ENCODE results near the gene RIN3. TPM values are rescaled to one million over a fixed set of nuclear protein-coding genes. Genes with fewer than 3 reads are reported as not detected.

RIN3 gene
- total and polyA plus RNA-seq, 10 of the 15 experiments (the other 5 are each of a cell fraction or from before 2014, with no cell fraction given), result 0.91 to 23.3 (median 6.3) TPM

GRCh38 chr14:92711976-92712653 is 198.5 kb downstream of the RIN3 start (continued):
- TF ChIP-seq NBN (IDR thresholded peaks at IDR 0.05), result no peak
- no peak for TF ChIP-seq KDM1A (IDR thresholded peaks at IDR 0.05; ENCODE audit: borderline replicate concordance)
- no peak for TF ChIP-seq ZNF592 (IDR thresholded peaks at IDR 0.05)
- TF ChIP-seq ZNF384 (IDR thresholded peaks at IDR 0.05; ENCODE audit: borderline replicate concordance, low read depth, low read length), result no peak

- in situ Hi-C loops (cut with MboI), result loop anchor here (5.0 kb wide), 1 partner anchor 70 kb away; no protein-coding TSS in a partner anchor
- Histone ChIP-seq H3K9me3 (replicated peaks; ENCODE audit: control insufficient read depth, insufficient read depth, low read length) (no peaks in the 10 kb centered on the region), H3K4me3 (no peak overlapping the region), H3K27me3 (replicated peaks in 1 of 2; ENCODE audit: control insufficient read depth in 2 of 2, insufficient read depth in 2 of 2, low read length in 1 of 2) (no peaks in the 10 kb centered on the region), H3K4me1 (ENCODE audit: control insufficient read depth, insufficient read depth, low read length) (no peaks in the 10 kb centered on the region), H3K27ac (ENCODE audit: control insufficient read depth, insufficient read depth) (no peak overlapping the region), H3K4me2 (ENCODE audit: control insufficient read depth, insufficient read depth) (no peak overlapping the region), H3K79me2 (ENCODE audit: control insufficient read depth, insufficient read depth, low read length) (no peaks in the 10 kb centered on the region), H2AFZ (ENCODE audit: control insufficient read depth, low read depth, low read length) (no peak overlapping the region), H3K36me3 (ENCODE audit: control insufficient read depth in 2 of 2, insufficient read depth in 2 of 2, low read length in 1 of 2) (peaks cover 1 to 3% of the 10 kb centered on the region in 2 experiments; a peak in 3 of 4 replicates), H4K20me1 (ENCODE audit: control insufficient read depth, insufficient read depth) (no peaks in the 10 kb centered on the region; the same call in 1 of the 2 replicates), H3K9ac (ENCODE audit: control insufficient read depth, insufficient read depth, low read length) (no peak overlapping the region)
- no peak for FAIRE-seq
- RAD21 ChIA-PET (ENCODE audit: unreplicated experiment), result interaction anchor here (0.9 to 7.8 kb wide), 2 partner anchors 34 to 70 kb away, joined by 3 to 106 read pairs; no protein-coding TSS in a partner anchor
- CTCF ChIA-PET, result interaction anchor here (0.6 to 6.4 kb wide), 10 partner anchors 11 to 233 kb away, joined by 3 to 122 read pairs (median 3); no protein-coding TSS in a partner anchor
- SMC1A ChIA-PET (ENCODE audit: uncharacterized antibody, unreplicated experiment), result interaction anchor here (1.1 to 11.0 kb wide), 5 partner anchors 9 to 116 kb away, joined by 3 to 151 read pairs (median 4); no protein-coding TSS in a partner anchor
- intact Hi-C loops (cut with micrococcal nuclease; ENCODE audit: unreplicated experiment), result loop anchor here (10.0 kb wide), 1 partner anchor 452 kb away; no protein-coding TSS in a partner anchor
- DNase-seq (ENCODE audit: low read depth, low spot score), result no peak
- ATAC-seq, result no peak
- no TSS peak for BruUV-seq (replicated peaks)
- POLR2A ChIA-PET, result no interaction called here
- 99% methylated on average over 8 of the region's 8 CpGs for WGBS (ENCODE audit: insufficient coverage, insufficient replicate concordance, low lambda C conversion rate, missing lambda C conversion rate)
- TF ChIP-seq ZNF24 (IDR thresholded peaks at IDR 0.05) (no peak), CTCF (IDR thresholded peaks at IDR 0.05 in 2 of 3, conservative IDR thresholded peaks at IDR 0.05 in 1 of 3; ENCODE audit: control insufficient read depth in 2 of 3, extremely low read depth in 1 of 3, insufficient read depth in 1 of 3, low read depth in 3 of 3, low read length in 3 of 3) (no peak), RFX5 (IDR thresholded peaks at IDR 0.05; ENCODE audit: low read depth, low read length) (no peak), ZNF622 (IDR thresholded peaks at IDR 0.05) (no peak), BCL3 (IDR thresholded peaks at IDR 0.05; ENCODE audit: borderline replicate concordance, insufficient read depth, low read depth, low read length, poor library complexity, severe bottlenecking) (no peak), YBX1 (IDR thresholded peaks at IDR 0.05) (no peak), HCFC1 (IDR thresholded peaks at IDR 0.05; ENCODE audit: low read length) (no peak), RAD21 (IDR thresholded peaks at IDR 0.05; ENCODE audit: insufficient read depth, low read depth, low read length) (no peak), USF1 (IDR thresholded peaks at IDR 0.05; ENCODE audit: borderline replicate concordance, extremely low read length, insufficient read depth, low read depth, low read length) (no peak)
Observed at GRCh38 chr14:92712654-92713051, 199.1 kb downstream of the RIN3 start.
